ENCODE data around the gene POLD4.

The POLD4 gene

GRCh38 chr11:67357831-67358670 is 4.7 kb upstream of the POLD4 start:
- H3K4me2 ChIP-seq (ENCODE audit: insufficient read depth, low read length): no peak overlapping the region
- no peaks in the 10 kb centered on the region for H4K20me1 ChIP-seq (ENCODE audit: insufficient read depth, low read length)
- H3K27ac ChIP-seq (ENCODE audit: low read length): no peak overlapping the region
- H3K4me1 ChIP-seq (ENCODE audit: insufficient read depth, low read length): peaks cover 21% of the 10 kb centered on the region
- no peak overlapping the region for H3K4me3 ChIP-seq (ENCODE audit: low read depth in 1 of 2, low read length in 2 of 2)
- no peak overlapping the region for H3K9ac ChIP-seq (ENCODE audit: low read depth, low read length)
- H3K27me3 ChIP-seq (ENCODE audit: insufficient read depth, low read length, poor library complexity): no peaks in the 10 kb centered on the region
- peaks cover 1% of the 10 kb centered on the region for H3K79me2 ChIP-seq (ENCODE audit: insufficient read depth, low read length)
- DNase-seq: no peak
- H2AFZ ChIP-seq (ENCODE audit: low read depth, low read length): no peak overlapping the region
- no peak for ATAC-seq (ENCODE audit: insufficient read depth, low read depth)
- TF ChIP-seq, protein P1, sequence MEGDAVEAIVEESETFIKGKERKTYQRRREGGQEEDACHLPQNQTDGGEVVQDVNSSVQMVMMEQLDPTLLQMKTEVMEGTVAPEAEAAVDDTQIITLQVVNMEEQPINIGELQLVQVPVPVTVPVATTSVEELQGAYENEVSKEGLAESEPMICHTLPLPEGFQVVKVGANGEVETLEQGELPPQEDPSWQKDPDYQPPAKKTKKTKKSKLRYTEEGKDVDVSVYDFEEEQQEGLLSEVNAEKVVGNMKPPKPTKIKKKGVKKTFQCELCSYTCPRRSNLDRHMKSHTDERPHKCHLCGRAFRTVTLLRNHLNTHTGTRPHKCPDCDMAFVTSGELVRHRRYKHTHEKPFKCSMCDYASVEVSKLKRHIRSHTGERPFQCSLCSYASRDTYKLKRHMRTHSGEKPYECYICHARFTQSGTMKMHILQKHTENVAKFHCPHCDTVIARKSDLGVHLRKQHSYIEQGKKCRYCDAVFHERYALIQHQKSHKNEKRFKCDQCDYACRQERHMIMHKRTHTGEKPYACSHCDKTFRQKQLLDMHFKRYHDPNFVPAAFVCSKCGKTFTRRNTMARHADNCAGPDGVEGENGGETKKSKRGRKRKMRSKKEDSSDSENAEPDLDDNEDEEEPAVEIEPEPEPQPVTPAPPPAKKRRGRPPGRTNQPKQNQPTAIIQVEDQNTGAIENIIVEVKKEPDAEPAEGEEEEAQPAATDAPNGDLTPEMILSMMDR (IDR thresholded peaks at IDR 0.05; ENCODE audit: borderline replicate concordance, extremely low read depth, low read length, poor library complexity, severe bottlenecking): no peak
- no peak for TF ChIP-seq EZH2 (IDR thresholded peaks at IDR 0.05; ENCODE audit: borderline replicate concordance, low read depth, low read length, severe bottlenecking)
- H3K9me3 ChIP-seq (ENCODE audit: insufficient read depth, low read length, severe bottlenecking): no peaks in the 10 kb centered on the region
- no peaks in the 10 kb centered on the region for H3K36me3 ChIP-seq (ENCODE audit: insufficient read depth, low read length)

GRCh38 chr11:67356864-67357561 is 3.7 kb upstream of the POLD4 start:
- Histone ChIP-seq H3K9ac (ENCODE audit: low read depth, low read length) (peak overlapping the region; percentile 8; the same call in 1 of the 2 replicates), H2AFZ (ENCODE audit: low read depth, low read length) (peak overlapping the region; percentile 40), H3K4me1 (ENCODE audit: insufficient read depth, low read length) (peaks cover 30% of the 10 kb centered on the region), H3K27me3 (ENCODE audit: insufficient read depth, low read length, poor library complexity) (no peaks in the 10 kb centered on the region), H3K27ac (ENCODE audit: low read length) (no peak overlapping the region), H3K79me2 (ENCODE audit: insufficient read depth, low read length) (peaks cover 8% of the 10 kb centered on the region), H3K9me3 (ENCODE audit: insufficient read depth, low read length, severe bottlenecking) (no peaks in the 10 kb centered on the region), H4K20me1 (ENCODE audit: insufficient read depth, low read length) (no peaks in the 10 kb centered on the region), H3K36me3 (ENCODE audit: insufficient read depth, low read length) (no peaks in the 10 kb centered on the region), H3K4me3 (ENCODE audit: low read depth in 1 of 2, low read length in 2 of 2) (no peak overlapping the region), H3K4me2 (ENCODE audit: insufficient read depth, low read length) (peak overlapping the region; percentile 36)
- peak; percentile 74 for DNase-seq
- peak; percentile 39 for ATAC-seq (ENCODE audit: insufficient read depth, low read depth)
- no peak for TF ChIP-seq EZH2 (IDR thresholded peaks at IDR 0.05; ENCODE audit: borderline replicate concordance, low read depth, low read length, severe bottlenecking)
- TF ChIP-seq, protein P1 (IDR thresholded peaks at IDR 0.05; ENCODE audit: borderline replicate concordance, extremely low read depth, low read length, poor library complexity, severe bottlenecking): peak; percentile 99

GRCh38 chr11:67356387-67356863 is 3.1 kb upstream of the POLD4 start:
- H3K27me3 ChIP-seq (ENCODE audit: insufficient read depth, low read length, poor library complexity): no peaks in the 10 kb centered on the region
- no peaks in the 10 kb centered on the region for H3K9me3 ChIP-seq (ENCODE audit: insufficient read depth, low read length, severe bottlenecking)
- peak overlapping the region; percentile 36 for H3K4me2 ChIP-seq (ENCODE audit: insufficient read depth, low read length)
- no peaks in the 10 kb centered on the region; the same call in 1 of the 2 replicates for H3K36me3 ChIP-seq (ENCODE audit: insufficient read depth, low read length)
- DNase-seq (no peak), ATAC-seq (ENCODE audit: insufficient read depth, low read depth) (no peak)
- peak overlapping the region; percentile 8; the same call in 1 of the 2 replicates for H3K9ac ChIP-seq (ENCODE audit: low read depth, low read length)
- H3K4me1 ChIP-seq (ENCODE audit: insufficient read depth, low read length): peaks cover 36% of the 10 kb centered on the region
- peaks cover 8% of the 10 kb centered on the region for H3K79me2 ChIP-seq (ENCODE audit: insufficient read depth, low read length)
- TF ChIP-seq, protein P1 (IDR thresholded peaks at IDR 0.05; ENCODE audit: borderline replicate concordance, extremely low read depth, low read length, poor library complexity, severe bottlenecking): no peak
- no peak for TF ChIP-seq EZH2 (IDR thresholded peaks at IDR 0.05; ENCODE audit: borderline replicate concordance, low read depth, low read length, severe bottlenecking)
- no peaks in the 10 kb centered on the region for H4K20me1 ChIP-seq (ENCODE audit: insufficient read depth, low read length)
- H2AFZ ChIP-seq (ENCODE audit: low read depth, low read length): peak overlapping the region; percentile 40
- no peak overlapping the region for H3K27ac ChIP-seq (ENCODE audit: low read length)
- no peak overlapping the region for H3K4me3 ChIP-seq (ENCODE audit: low read depth in 1 of 2, low read length in 2 of 2)
